Measurements from ENCODE around the gene STX4.

GRCh38 chr16:31006589-31006988, 26.8 kb upstream of the STX4 start:
- no peak for TF ChIP-seq POLR2A (IDR thresholded peaks at IDR 0.05)
- TF ChIP-seq, protein P1, sequence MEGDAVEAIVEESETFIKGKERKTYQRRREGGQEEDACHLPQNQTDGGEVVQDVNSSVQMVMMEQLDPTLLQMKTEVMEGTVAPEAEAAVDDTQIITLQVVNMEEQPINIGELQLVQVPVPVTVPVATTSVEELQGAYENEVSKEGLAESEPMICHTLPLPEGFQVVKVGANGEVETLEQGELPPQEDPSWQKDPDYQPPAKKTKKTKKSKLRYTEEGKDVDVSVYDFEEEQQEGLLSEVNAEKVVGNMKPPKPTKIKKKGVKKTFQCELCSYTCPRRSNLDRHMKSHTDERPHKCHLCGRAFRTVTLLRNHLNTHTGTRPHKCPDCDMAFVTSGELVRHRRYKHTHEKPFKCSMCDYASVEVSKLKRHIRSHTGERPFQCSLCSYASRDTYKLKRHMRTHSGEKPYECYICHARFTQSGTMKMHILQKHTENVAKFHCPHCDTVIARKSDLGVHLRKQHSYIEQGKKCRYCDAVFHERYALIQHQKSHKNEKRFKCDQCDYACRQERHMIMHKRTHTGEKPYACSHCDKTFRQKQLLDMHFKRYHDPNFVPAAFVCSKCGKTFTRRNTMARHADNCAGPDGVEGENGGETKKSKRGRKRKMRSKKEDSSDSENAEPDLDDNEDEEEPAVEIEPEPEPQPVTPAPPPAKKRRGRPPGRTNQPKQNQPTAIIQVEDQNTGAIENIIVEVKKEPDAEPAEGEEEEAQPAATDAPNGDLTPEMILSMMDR (IDR thresholded peaks at IDR 0.05 in 4 of 5, conservative IDR thresholded peaks at IDR 0.05 in 1 of 5), result no peak
